ENCODE data around the gene SNX25. TPM values are rescaled to one million over a fixed set of nuclear protein-coding genes. Genes with fewer than 3 reads are reported as not detected.

Gene SNX25
- total and polyA plus RNA-seq, 2 of the 13 experiments (the other 11 are each of a cell fraction or from before 2014, with no cell fraction given) = 23.4 to 23.5 TPM

- TF ChIP-seq, protein P1, sequence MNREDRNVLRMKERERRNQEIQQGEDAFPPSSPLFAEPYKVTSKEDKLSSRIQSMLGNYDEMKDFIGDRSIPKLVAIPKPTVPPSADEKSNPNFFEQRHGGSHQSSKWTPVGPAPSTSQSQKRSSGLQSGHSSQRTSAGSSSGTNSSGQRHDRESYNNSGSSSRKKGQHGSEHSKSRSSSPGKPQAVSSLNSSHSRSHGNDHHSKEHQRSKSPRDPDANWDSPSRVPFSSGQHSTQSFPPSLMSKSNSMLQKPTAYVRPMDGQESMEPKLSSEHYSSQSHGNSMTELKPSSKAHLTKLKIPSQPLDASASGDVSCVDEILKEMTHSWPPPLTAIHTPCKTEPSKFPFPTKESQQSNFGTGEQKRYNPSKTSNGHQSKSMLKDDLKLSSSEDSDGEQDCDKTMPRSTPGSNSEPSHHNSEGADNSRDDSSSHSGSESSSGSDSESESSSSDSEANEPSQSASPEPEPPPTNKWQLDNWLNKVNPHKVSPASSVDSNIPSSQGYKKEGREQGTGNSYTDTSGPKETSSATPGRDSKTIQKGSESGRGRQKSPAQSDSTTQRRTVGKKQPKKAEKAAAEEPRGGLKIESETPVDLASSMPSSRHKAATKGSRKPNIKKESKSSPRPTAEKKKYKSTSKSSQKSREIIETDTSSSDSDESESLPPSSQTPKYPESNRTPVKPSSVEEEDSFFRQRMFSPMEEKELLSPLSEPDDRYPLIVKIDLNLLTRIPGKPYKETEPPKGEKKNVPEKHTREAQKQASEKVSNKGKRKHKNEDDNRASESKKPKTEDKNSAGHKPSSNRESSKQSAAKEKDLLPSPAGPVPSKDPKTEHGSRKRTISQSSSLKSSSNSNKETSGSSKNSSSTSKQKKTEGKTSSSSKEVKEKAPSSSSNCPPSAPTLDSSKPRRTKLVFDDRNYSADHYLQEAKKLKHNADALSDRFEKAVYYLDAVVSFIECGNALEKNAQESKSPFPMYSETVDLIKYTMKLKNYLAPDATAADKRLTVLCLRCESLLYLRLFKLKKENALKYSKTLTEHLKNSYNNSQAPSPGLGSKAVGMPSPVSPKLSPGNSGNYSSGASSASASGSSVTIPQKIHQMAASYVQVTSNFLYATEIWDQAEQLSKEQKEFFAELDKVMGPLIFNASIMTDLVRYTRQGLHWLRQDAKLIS (CRISPR knock-in tag; IDR thresholded peaks at IDR 0.05) = 0 out of 2 replicates have a peak, but pooled peaks have one; percentile 31
- TF ChIP-seq, protein P2, sequence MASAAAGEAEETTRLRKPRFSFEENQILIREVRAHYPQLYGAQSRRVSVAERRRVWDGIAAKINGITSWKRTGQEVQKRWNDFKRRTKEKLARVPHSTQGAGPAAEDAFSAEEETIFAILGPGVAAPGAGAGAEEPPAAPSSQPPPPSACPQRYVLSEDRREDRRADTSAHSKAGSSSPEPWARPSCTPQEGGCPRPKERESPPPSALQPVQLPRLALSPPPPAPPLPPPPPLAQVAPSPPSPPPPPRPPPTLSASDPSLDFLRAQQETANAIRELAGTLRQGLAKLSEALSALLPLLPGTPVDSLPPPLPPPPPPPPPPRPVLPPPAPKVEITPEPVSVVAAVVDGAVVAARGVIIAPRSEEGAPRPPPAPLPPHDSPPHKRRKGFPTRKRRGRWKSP (CRISPR knock-in tag; IDR thresholded peaks at IDR 0.05) = 0 out of 2 replicates have a peak, but pooled peaks have one; percentile 34
- TF ChIP-seq SRSF1 (optimal IDR thresholded peaks at IDR 0.05; ENCODE audit: low read depth, low read length) (peak; percentile 11), ZBTB25 (CRISPR knock-in tag; IDR thresholded peaks at IDR 0.05) (no peak), MED13 (CRISPR knock-in tag; IDR thresholded peaks at IDR 0.05) (no peak), TRIM24 (CRISPR knock-in tag; IDR thresholded peaks at IDR 0.05) (no peak), ZNF790 (CRISPR knock-in tag; IDR thresholded peaks at IDR 0.05; ENCODE audit: borderline replicate concordance) (peak; percentile 71; the same call in 1 of the 2 replicates), ZNF326 (CRISPR knock-in tag; IDR thresholded peaks at IDR 0.05; ENCODE audit: borderline replicate concordance) (no peak), ELF1 (CRISPR knock-in tag; IDR thresholded peaks at IDR 0.05) (peak; percentile 69), MXI1 (IDR thresholded peaks at IDR 0.05; ENCODE audit: borderline replicate concordance, low read depth, low read length) (0 out of 3 replicates have a peak, but pooled peaks have one; percentile 15), ZNF652 (CRISPR knock-in tag; IDR thresholded peaks at IDR 0.05; ENCODE audit: borderline replicate concordance, low read depth) (no peak), NFRKB (IDR thresholded peaks at IDR 0.05) (no peak), NFYC (CRISPR knock-in tag; IDR thresholded peaks at IDR 0.05) (no peak), SALL1 (CRISPR knock-in tag; IDR thresholded peaks at IDR 0.05) (no peak; the same call in 1 of the 2 replicates), ZFY (CRISPR knock-in tag; IDR thresholded peaks at IDR 0.05) (no peak; the same call in 1 of the 2 replicates), ZNF615 (CRISPR knock-in tag; IDR thresholded peaks at IDR 0.05; ENCODE audit: borderline replicate concordance) (no peak; the same call in 1 of the 2 replicates), ZNF83 (CRISPR knock-in tag; IDR thresholded peaks at IDR 0.05; ENCODE audit: borderline replicate concordance) (no peak; the same call in 1 of the 2 replicates), MYC (CRISPR knock-in tag; IDR thresholded peaks at IDR 0.05; ENCODE audit: borderline replicate concordance) (no peak)
- TF ChIP-seq, protein P3, sequence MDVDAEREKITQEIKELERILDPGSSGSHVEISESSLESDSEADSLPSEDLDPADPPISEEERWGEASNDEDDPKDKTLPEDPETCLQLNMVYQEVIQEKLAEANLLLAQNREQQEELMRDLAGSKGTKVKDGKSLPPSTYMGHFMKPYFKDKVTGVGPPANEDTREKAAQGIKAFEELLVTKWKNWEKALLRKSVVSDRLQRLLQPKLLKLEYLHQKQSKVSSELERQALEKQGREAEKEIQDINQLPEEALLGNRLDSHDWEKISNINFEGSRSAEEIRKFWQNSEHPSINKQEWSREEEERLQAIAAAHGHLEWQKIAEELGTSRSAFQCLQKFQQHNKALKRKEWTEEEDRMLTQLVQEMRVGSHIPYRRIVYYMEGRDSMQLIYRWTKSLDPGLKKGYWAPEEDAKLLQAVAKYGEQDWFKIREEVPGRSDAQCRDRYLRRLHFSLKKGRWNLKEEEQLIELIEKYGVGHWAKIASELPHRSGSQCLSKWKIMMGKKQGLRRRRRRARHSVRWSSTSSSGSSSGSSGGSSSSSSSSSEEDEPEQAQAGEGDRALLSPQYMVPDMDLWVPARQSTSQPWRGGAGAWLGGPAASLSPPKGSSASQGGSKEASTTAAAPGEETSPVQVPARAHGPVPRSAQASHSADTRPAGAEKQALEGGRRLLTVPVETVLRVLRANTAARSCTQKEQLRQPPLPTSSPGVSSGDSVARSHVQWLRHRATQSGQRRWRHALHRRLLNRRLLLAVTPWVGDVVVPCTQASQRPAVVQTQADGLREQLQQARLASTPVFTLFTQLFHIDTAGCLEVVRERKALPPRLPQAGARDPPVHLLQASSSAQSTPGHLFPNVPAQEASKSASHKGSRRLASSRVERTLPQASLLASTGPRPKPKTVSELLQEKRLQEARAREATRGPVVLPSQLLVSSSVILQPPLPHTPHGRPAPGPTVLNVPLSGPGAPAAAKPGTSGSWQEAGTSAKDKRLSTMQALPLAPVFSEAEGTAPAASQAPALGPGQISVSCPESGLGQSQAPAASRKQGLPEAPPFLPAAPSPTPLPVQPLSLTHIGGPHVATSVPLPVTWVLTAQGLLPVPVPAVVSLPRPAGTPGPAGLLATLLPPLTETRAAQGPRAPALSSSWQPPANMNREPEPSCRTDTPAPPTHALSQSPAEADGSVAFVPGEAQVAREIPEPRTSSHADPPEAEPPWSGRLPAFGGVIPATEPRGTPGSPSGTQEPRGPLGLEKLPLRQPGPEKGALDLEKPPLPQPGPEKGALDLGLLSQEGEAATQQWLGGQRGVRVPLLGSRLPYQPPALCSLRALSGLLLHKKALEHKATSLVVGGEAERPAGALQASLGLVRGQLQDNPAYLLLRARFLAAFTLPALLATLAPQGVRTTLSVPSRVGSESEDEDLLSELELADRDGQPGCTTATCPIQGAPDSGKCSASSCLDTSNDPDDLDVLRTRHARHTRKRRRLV (CRISPR knock-in tag; IDR thresholded peaks at IDR 0.05) = no peak; the same call in none of the 2 replicates
Observed at GRCh38 chr4:185396724-185397385, 187.5 kb downstream of the SNX25 start, which contains the start of gene ANKRD37 (continued).
